Measurements from ENCODE around the gene ACVR1.

Gene ACVR1

DNA sequence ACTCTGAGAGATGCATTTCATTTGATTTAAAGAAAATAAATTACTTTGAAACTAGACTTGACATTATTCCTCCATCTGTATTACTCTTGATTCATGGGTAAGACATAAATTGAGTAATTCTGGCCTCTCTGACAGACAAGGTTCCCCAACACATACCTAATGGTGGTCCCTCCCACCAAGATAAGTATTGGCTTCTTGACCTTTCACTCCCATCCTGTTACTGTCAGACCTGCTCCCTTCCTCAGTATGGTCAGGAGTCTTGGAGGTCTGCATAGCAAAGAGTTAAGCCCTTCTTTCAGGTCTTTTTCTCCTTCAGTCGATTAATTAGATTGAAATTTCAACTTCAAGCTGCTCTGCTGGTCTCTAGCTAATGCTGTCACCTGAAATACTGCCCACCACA is 42.2 kb upstream of the ACVR1 start:
- no peak overlapping the region for H3K4me3 ChIP-seq (ENCODE audit: low read length)
- DNase-seq (ENCODE audit: low read depth): no peak
- no peak for TF ChIP-seq CTCF (conservative IDR thresholded peaks at IDR 0.05; ENCODE audit: low read length)

DNA sequence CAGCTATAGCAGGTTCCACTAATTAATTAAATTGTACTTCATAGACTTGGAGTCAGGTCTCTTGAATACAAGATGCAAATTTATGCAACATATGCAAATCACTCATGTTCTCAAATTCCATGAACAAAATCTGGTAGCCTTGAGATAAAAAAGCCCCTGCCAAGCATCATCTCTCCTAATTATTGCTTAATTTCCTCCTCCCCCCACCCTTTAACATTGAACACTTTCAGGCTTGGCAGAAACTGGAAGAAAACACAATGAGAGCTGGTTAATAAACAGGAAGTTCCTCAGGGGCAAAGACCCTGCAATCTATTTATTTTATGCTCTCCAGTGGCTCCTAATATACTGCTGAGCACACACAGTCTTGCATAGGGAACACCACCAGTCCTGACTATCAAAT is 35.6 kb upstream of the ACVR1 start:
- no peak for DNase-seq (ENCODE audit: low read depth)
- TF ChIP-seq CTCF (conservative IDR thresholded peaks at IDR 0.05; ENCODE audit: low read length): no peak
- no peak overlapping the region for H3K4me3 ChIP-seq (ENCODE audit: low read length)

GRCh38 chr2:157911246-157911645 is 35.1 kb upstream of the ACVR1 start:
- no peak overlapping the region for H3K4me3 ChIP-seq (ENCODE audit: low read length)
- TF ChIP-seq CTCF (conservative IDR thresholded peaks at IDR 0.05; ENCODE audit: low read length): no peak
- no peak for DNase-seq (ENCODE audit: low read depth)

GRCh38 chr2:157905092-157905491 is 29.0 kb upstream of the ACVR1 start:
- no peak for DNase-seq (ENCODE audit: low read depth)
- H3K4me3 ChIP-seq (ENCODE audit: low read length): no peak overlapping the region
- no peak for TF ChIP-seq CTCF (conservative IDR thresholded peaks at IDR 0.05; ENCODE audit: low read length)

- TF ChIP-seq CTCF (conservative IDR thresholded peaks at IDR 0.05; ENCODE audit: low read length): no peak
- DNase-seq (ENCODE audit: low read depth): peak; percentile 37
- no peak overlapping the region for H3K4me3 ChIP-seq (ENCODE audit: low read length)
These were observed 27.5 kb upstream of the ACVR1 start for GRCh38 chr2:157903626-157904025.

DNA sequence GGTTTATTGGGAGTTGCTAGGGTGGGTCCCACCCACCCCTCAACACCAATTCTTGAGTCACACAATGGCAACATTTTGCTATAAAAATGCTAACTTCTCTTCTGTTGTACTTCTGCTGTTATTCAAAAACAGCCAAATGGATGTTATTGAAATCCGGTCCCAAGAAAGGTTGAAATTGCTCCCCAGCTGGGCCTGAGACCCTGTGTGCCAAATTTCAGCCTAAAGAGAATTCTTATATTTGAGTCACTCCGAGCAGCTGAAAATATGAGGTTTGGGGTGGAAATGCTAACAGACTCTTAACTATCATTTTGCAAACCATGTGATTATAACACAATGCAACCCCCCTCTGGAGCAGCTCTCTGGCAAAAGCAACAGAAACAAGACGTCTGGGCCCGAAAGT is 27.0 kb upstream of the ACVR1 start:
- DNase-seq (ENCODE audit: low read depth): peak; percentile 9
- no peak for TF ChIP-seq CTCF (conservative IDR thresholded peaks at IDR 0.05; ENCODE audit: low read length)
- H3K4me3 ChIP-seq (ENCODE audit: low read length): no peak overlapping the region

GRCh38 chr2:157902692-157903091 is 26.6 kb upstream of the ACVR1 start:
- no peak for DNase-seq (ENCODE audit: low read depth)
- no peak overlapping the region for H3K4me3 ChIP-seq (ENCODE audit: low read length)
- TF ChIP-seq CTCF (conservative IDR thresholded peaks at IDR 0.05; ENCODE audit: low read length): no peak

Measured in AG10803 (cell line).